Testis (tissue), 3 donors: Measurements from ENCODE around the gene DOK5. TPM values are rescaled to one million over a fixed set of nuclear protein-coding genes. Genes with fewer than 3 reads are reported as not detected.

ENCODE experiments used
- DNase-seq: peaks from one replicate; pipeline ENCODE4 v3.0.0-alpha.2; 2019
- H3K27ac ChIP-seq, 2 donors: fragments of 200-600 bp; sonication (generic); one replicate each; pipeline ENCODE4 v1.5.1; 2019
- H3K27me3 ChIP-seq: fragments of 200-600 bp; sonication (generic); one replicate; pipeline ENCODE4 v1.5.1; 2019
- H3K36me3 ChIP-seq: fragments of 200-600 bp; sonication (generic); one replicate; pipeline ENCODE4 v1.5.1; 2017; ENCODE audit warnings: low read depth; ENCODE audit errors: missing control alignments
- H3K4me1 ChIP-seq: fragments of 200-600 bp; sonication (generic); one replicate; pipeline ENCODE4 v1.5.1; 2019
- H3K4me3 ChIP-seq, 2 donors: fragments of 200-600 bp; sonication (generic); one replicate each; pipeline ENCODE4 v1.5.1; 2017 to 2019
- H3K9me3 ChIP-seq: fragments of 200-600 bp; sonication (generic); one replicate; pipeline ENCODE4 v1.5.1; 2017
- POLR2A ChIP-seq: fragments of 450-650 bp; IDR thresholded peaks from one replicate; pipeline ENCODE4 v1.6.1; 2017; ENCODE audit warnings: antibody characterized with exemption, mild to moderate bottlenecking, moderate library complexity
- WGBS, 2 donors: methylation state at CpG; one replicate each; pipeline ENCODE4 v1.1.5; 2018; 5-methylcytosine and 5-hydroxymethylcytosine counted together
- intact Hi-C: fragments of 100-400 bp; cut with DNase I; formaldehyde crosslinking; loops from one replicate; pipeline ENCODE4 v1.15.1; 2023; ENCODE audit warnings: low total_unique reads
- polyA plus RNA-seq: library from polyadenylated mRNA; stranded (reverse); fragments of 350-450 nt; fragmentation: Illumina TruSeq; extraction: RNeasy Lipid Tissue Mini Kit (QIAGEN cat#74804); gene quantifications from one replicate; pipeline ENCODE4 v1.2.3, GENCODE V29; 2014; ENCODE audit warnings: low read depth, low replicate concordance; ENCODE audit not compliant: insufficient read depth
- total RNA-seq, 2 donors: library from RNA; depleted of rRNA; stranded (reverse); fragments of >200 nt; gene quantifications; one replicate each; pipeline ENCODE4 v1.2.3, GENCODE V29; 2016
- TF ChIP-seq, protein P1 (sequence below), 3 experiments: fragments of 450-650 bp in 2 of 3; fragments of 200-600 bp in 1 of 3; sonication (generic) in 1 of 3; IDR thresholded peaks; one replicate each; pipeline ENCODE4 v1.5.1; 2016 to 2019; ENCODE audit warnings: antibody characterized with exemption in 3 of 3, mild to moderate bottlenecking in 2 of 3, moderate library complexity in 1 of 3

Gene DOK5
- total and polyA plus RNA-seq, 3 donors from 2014 or later: 1.0 to 3.1 (median 1.7) TPM

GRCh38 chr20:54626126-54626525 lies 150.7 kb downstream of the DOK5 start:
- H3K27me3 ChIP-seq: no peaks in the 10 kb centered on the region
- 88 to 90% methylated on average over 5 of the region's 5 CpGs for WGBS, 2 donors
- no peak overlapping the region for H3K4me3 ChIP-seq
- H3K9me3 ChIP-seq: no peaks in the 10 kb centered on the region
- DNase-seq: no peak
- no peaks in the 10 kb centered on the region for H3K4me1 ChIP-seq
- H3K36me3 ChIP-seq: no peaks in the 10 kb centered on the region
- TF ChIP-seq, protein P1, sequence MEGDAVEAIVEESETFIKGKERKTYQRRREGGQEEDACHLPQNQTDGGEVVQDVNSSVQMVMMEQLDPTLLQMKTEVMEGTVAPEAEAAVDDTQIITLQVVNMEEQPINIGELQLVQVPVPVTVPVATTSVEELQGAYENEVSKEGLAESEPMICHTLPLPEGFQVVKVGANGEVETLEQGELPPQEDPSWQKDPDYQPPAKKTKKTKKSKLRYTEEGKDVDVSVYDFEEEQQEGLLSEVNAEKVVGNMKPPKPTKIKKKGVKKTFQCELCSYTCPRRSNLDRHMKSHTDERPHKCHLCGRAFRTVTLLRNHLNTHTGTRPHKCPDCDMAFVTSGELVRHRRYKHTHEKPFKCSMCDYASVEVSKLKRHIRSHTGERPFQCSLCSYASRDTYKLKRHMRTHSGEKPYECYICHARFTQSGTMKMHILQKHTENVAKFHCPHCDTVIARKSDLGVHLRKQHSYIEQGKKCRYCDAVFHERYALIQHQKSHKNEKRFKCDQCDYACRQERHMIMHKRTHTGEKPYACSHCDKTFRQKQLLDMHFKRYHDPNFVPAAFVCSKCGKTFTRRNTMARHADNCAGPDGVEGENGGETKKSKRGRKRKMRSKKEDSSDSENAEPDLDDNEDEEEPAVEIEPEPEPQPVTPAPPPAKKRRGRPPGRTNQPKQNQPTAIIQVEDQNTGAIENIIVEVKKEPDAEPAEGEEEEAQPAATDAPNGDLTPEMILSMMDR (IDR thresholded peaks at IDR 0.05): no peak
- no peak for TF ChIP-seq POLR2A
- intact Hi-C loops: no loop called here
- H3K27ac ChIP-seq: no peak overlapping the region

DNA sequence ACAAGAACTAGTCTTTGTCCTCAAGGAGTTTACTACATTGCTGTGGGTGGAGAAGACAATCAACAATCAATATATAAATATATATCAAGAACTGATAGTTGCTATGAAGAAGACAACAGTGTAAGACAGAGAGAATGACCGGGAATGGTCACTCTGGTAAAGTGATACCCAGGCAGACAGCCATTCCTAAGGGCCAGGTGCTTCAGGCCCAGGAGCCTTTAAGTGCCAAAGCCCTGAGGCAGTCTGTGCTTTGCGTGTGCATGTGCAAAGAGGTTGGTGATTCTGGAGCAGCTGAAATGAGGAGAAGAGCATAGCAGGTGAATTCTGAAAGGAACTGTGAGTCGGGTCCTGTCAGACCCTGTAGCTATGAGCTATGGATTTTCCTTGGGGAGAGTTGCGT lies 154.2 kb downstream of the DOK5 start:
- Histone ChIP-seq H3K4me1 (no peaks in the 10 kb centered on the region), H3K9me3 (no peaks in the 10 kb centered on the region), H3K36me3 (no peaks in the 10 kb centered on the region), H3K27ac (no peak overlapping the region), H3K27me3 (no peaks in the 10 kb centered on the region), H3K4me3 (no peak overlapping the region)
- TF ChIP-seq POLR2A: no peak
- TF ChIP-seq, protein P1 (IDR thresholded peaks at IDR 0.05): no peak
- intact Hi-C loops: no loop called here
- 89 to 98% methylated on average over 4 of the region's 4 CpGs for WGBS, 2 donors
- no peak for DNase-seq

GRCh38 chr20:54630582-54630981 lies 155.2 kb downstream of the DOK5 start:
- Histone ChIP-seq H3K4me3 (no peak overlapping the region), H3K4me1 (no peaks in the 10 kb centered on the region), H3K9me3 (no peaks in the 10 kb centered on the region), H3K27me3 (no peaks in the 10 kb centered on the region), H3K27ac (no peak overlapping the region), H3K36me3 (no peaks in the 10 kb centered on the region)
- WGBS, 2 donors: 73 to 82% methylated on average over 4 of the region's 4 CpGs
- TF ChIP-seq, protein P1 (IDR thresholded peaks at IDR 0.05): no peak
- TF ChIP-seq POLR2A: no peak
- intact Hi-C loops: no loop called here
- DNase-seq: no peak

DNA sequence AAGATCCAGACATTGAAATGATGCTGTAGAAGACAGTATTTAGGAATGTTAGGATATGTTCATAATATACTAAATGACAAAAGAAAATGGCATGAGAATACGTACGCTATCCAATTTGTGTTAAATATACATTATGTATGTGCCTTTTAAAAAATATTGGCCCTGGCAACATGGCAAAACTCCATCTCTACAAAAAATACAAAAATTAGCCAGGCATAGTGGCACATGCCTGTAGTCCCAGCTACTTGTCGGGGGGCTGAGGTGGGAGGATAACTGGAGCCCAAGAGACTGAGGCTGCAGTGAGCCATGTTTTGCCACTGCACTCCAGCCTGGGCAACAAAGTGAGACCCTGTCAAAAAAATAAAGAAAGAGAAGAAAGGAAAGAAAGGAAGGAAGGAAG lies 155.7 kb downstream of the DOK5 start:
- no peak for DNase-seq
- H3K27ac ChIP-seq: no peak overlapping the region
- no peaks in the 10 kb centered on the region for H3K27me3 ChIP-seq
- intact Hi-C loops: no loop called here
- TF ChIP-seq POLR2A: no peak
- TF ChIP-seq, protein P1 (IDR thresholded peaks at IDR 0.05): no peak
- H3K4me1 ChIP-seq: no peaks in the 10 kb centered on the region
- no peak overlapping the region for H3K4me3 ChIP-seq
- WGBS, 2 donors: 93 to 96% methylated on average over 3 of the region's 3 CpGs
- no peaks in the 10 kb centered on the region for H3K9me3 ChIP-seq
- H3K36me3 ChIP-seq: no peaks in the 10 kb centered on the region
